ENCODE results near the gene AP1M1. TPM values are rescaled to one million over a fixed set of nuclear protein-coding genes. Genes with fewer than 3 reads are reported as not detected.

AP1M1 gene
- total RNA-seq, 1 donor from 2014 or later = 47.4 TPM

- Mint-ChIP-seq H3K36me3 (ENCODE audit: insufficient read depth) (peaks cover 50% of the 10 kb centered on the region), H3K27me3 (no peaks in the 10 kb centered on the region), H3K4me1 (ENCODE audit: low read depth) (no peaks in the 10 kb centered on the region), H3K27ac (no peak overlapping the region), H3K9me3 (ENCODE audit: low read depth) (peaks cover 12% of the 10 kb centered on the region), H3K4me3 (ENCODE audit: low read depth) (no peak overlapping the region)
- no peak for TF ChIP-seq CTCF (IDR thresholded peaks at IDR 0.05; ENCODE audit: unreplicated experiment)
- DNase-seq (ENCODE audit: low spot score, unreplicated experiment) = no peak
These were observed 21.1 kb downstream of the AP1M1 start for GRCh38 chr19:16218851-16219250.

- Mint-ChIP-seq H3K36me3 (ENCODE audit: insufficient read depth) (peaks cover 43% of the 10 kb centered on the region), H3K4me3 (ENCODE audit: low read depth) (no peak overlapping the region)
These were observed 25.1 kb downstream of the AP1M1 start for GRCh38 chr19:16222806-16223205.

GRCh38 chr19:16223746-16224145, 26.0 kb downstream of the AP1M1 start:
- H3K4me3 Mint-ChIP-seq (ENCODE audit: low read depth) = no peak overlapping the region
- peaks cover 12% of the 10 kb centered on the region for H3K9me3 Mint-ChIP-seq (ENCODE audit: low read depth)
- H3K27me3 Mint-ChIP-seq = no peaks in the 10 kb centered on the region
- H3K4me1 Mint-ChIP-seq (ENCODE audit: low read depth) = no peaks in the 10 kb centered on the region
- H3K36me3 Mint-ChIP-seq (ENCODE audit: insufficient read depth) = peaks cover 40% of the 10 kb centered on the region
- no peak for DNase-seq (ENCODE audit: low spot score, unreplicated experiment)
- H3K27ac Mint-ChIP-seq = no peak overlapping the region
- no peak for TF ChIP-seq CTCF (IDR thresholded peaks at IDR 0.05; ENCODE audit: unreplicated experiment)

More at GRCh38 chr19:16222806-16223205, 25.1 kb downstream of the AP1M1 start:
- Mint-ChIP-seq H3K4me1 (ENCODE audit: low read depth) (no peaks in the 10 kb centered on the region), H3K27me3 (no peaks in the 10 kb centered on the region), H3K27ac (no peak overlapping the region), H3K9me3 (ENCODE audit: low read depth) (peaks cover 12% of the 10 kb centered on the region)
- no peak for TF ChIP-seq CTCF (IDR thresholded peaks at IDR 0.05; ENCODE audit: unreplicated experiment)
- DNase-seq (ENCODE audit: low spot score, unreplicated experiment) = no peak

- Mint-ChIP-seq H3K36me3 (ENCODE audit: insufficient read depth) (peaks cover 35% of the 10 kb centered on the region), H3K4me3 (ENCODE audit: low read depth) (no peak overlapping the region), H3K9me3 (ENCODE audit: low read depth) (peaks cover 8% of the 10 kb centered on the region), H3K27me3 (no peaks in the 10 kb centered on the region), H3K4me1 (ENCODE audit: low read depth) (no peaks in the 10 kb centered on the region), H3K27ac (no peak overlapping the region)
- no peak for DNase-seq (ENCODE audit: low spot score, unreplicated experiment)
- no peak for TF ChIP-seq CTCF (IDR thresholded peaks at IDR 0.05; ENCODE audit: unreplicated experiment)
These were observed 26.8 kb downstream of the AP1M1 start for GRCh38 chr19:16224293-16225045.

- peaks cover 28% of the 10 kb centered on the region for H3K36me3 Mint-ChIP-seq (ENCODE audit: insufficient read depth)
- TF ChIP-seq CTCF (IDR thresholded peaks at IDR 0.05; ENCODE audit: unreplicated experiment) = no peak
- no peak overlapping the region for H3K4me3 Mint-ChIP-seq (ENCODE audit: low read depth)
- H3K27me3 Mint-ChIP-seq = no peaks in the 10 kb centered on the region
- H3K27ac Mint-ChIP-seq = no peak overlapping the region
- no peak for DNase-seq (ENCODE audit: low spot score, unreplicated experiment)
- no peaks in the 10 kb centered on the region for H3K4me1 Mint-ChIP-seq (ENCODE audit: low read depth)
- peaks cover 4% of the 10 kb centered on the region for H3K9me3 Mint-ChIP-seq (ENCODE audit: low read depth)
These were observed 27.8 kb downstream of the AP1M1 start for GRCh38 chr19:16225279-16226183.

All from progenitor cell of endocrine pancreas (in vitro differentiated cells).